Neural cell (in vitro differentiated cells): Measurements from ENCODE around the gene PGAM2. TPM values are rescaled to one million over a fixed set of nuclear protein-coding genes. Genes with fewer than 3 reads are reported as not detected.
"Not testable (repeated sequence)": the region's sequence is repeated elsewhere in the genome, so short reads cannot be mapped to it uniquely, and the experiment has no call there.

ENCODE experiments used
- H2AFZ ChIP-seq: fragments of 200-600, 300-800 bp; sonication (generic), shearing (Covaris generic); 2 replicates; pipeline ENCODE4 v1.6.0; 2014; ENCODE audit warnings: low read depth, mild to moderate bottlenecking, antibody characterized with exemption, low read length, moderate library complexity
- H3F3A ChIP-seq: fragments of 200-600 bp; shearing (Covaris generic); 2 replicates; pipeline ENCODE4 v1.6.1; 2016; ENCODE audit warnings: mild to moderate bottlenecking, moderate library complexity, mixed read lengths, antibody characterized with exemption, low read length; ENCODE audit not compliant: insufficient read depth, poor library complexity, severe bottlenecking
- H3K27ac ChIP-seq: fragments of 200-600, 300-800 bp; sonication (generic), shearing (Covaris generic); 2 replicates; pipeline ENCODE4 v1.5.1; 2014; ENCODE audit warnings: mild to moderate bottlenecking, low read length, moderate library complexity
- H3K27me3 ChIP-seq: fragments of 300-800, 200-600 bp; sonication (generic), shearing (Covaris generic); 2 replicates; pipeline ENCODE4 v1.6.0; 2014; ENCODE audit warnings: mild to moderate bottlenecking, low read depth, low read length, moderate library complexity; ENCODE audit not compliant: insufficient read depth
- H3K36me3 ChIP-seq: fragments of 300-800, 200-600 bp; sonication (generic), shearing (Covaris generic); 2 replicates; pipeline ENCODE4 v1.5.1; 2014; ENCODE audit warnings: mild to moderate bottlenecking, antibody characterized with exemption, low read length, moderate library complexity; ENCODE audit not compliant: insufficient read depth
- H3K4me2 ChIP-seq: fragments of 300-800, 200-600 bp; sonication (generic), shearing (Covaris generic); 2 replicates; pipeline ENCODE4 v1.6.0; 2014; ENCODE audit warnings: mild to moderate bottlenecking, low read length
- H3K4me3 ChIP-seq: fragments of 300-800, 200-600 bp; sonication (generic), shearing (Covaris generic); 2 replicates; pipeline ENCODE4 v1.5.1; 2014; ENCODE audit warnings: mild to moderate bottlenecking, low read length, moderate library complexity
- H3K79me2 ChIP-seq: fragments of 200-600 bp; shearing (Covaris generic); replicated peaks from 2 replicates; pipeline ENCODE4 v1.6.0; 2014; ENCODE audit warnings: mild to moderate bottlenecking, low read length, moderate library complexity; ENCODE audit not compliant: insufficient read depth
- H3K9ac ChIP-seq: fragments of 300-800, 200-600 bp; sonication (generic), shearing (Covaris generic); 2 replicates; pipeline ENCODE4 v1.6.1; 2016; ENCODE audit warnings: mild to moderate bottlenecking, low read length, mixed read lengths
- H3K9me2 ChIP-seq: fragments of 200-600 bp; shearing (Covaris generic); 2 replicates; pipeline ENCODE4 v1.6.1; 2016; ENCODE audit warnings: mild to moderate bottlenecking, low read length, mixed read lengths; ENCODE audit not compliant: insufficient read depth
- H3K9me3 ChIP-seq: fragments of 200-600, 300-800 bp; sonication (generic), shearing (Covaris generic); 2 replicates; pipeline ENCODE4 v1.6.1; 2016; ENCODE audit warnings: mild to moderate bottlenecking, mixed run types, low read length, moderate library complexity, mixed read lengths
- H4K20me1 ChIP-seq: fragments of 200-600 bp; shearing (Covaris generic); 2 replicates; pipeline ENCODE4 v1.6.1; 2016; ENCODE audit warnings: mild to moderate bottlenecking, mixed run types; ENCODE audit not compliant: insufficient read depth
- polyA plus RNA-seq: library from polyadenylated mRNA; depleted of rRNA; stranded (reverse); fragments of >200 nt; gene quantifications from 2 replicates; pipeline ENCODE4 v1.2.3, GENCODE V29; 2014

The PGAM2 gene
- polyA plus RNA-seq, 1 donor from 2014 or later = not detected

DNA sequence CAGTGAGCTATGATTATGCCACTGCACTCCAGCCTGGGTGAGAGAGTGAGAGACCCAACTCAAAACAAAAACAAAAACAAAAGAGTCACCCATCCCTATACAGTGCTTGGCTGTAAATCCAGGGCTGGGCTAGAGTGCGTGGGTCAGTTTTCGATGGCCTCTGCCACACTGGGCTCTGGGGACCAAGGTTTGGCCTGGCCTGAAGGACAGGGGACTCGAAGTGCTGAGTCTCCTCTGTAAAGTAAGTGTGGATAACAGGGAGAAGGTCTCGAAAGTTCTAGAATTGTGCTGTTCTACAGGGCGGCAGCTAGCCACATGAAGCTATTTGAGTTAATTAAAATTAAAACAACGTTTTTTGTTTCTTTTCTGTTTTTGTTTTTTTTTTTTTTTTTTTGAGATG, 33.3 kb downstream of the PGAM2 start:
- H3K9me3 ChIP-seq, H3K9ac ChIP-seq, H3K27me3 ChIP-seq, H3K36me3 ChIP-seq, H3K4me2 ChIP-seq, H2AFZ ChIP-seq, H3K79me2 ChIP-seq, H4K20me1 ChIP-seq, H3K4me3 ChIP-seq, H3K27ac ChIP-seq, H3K9me2 ChIP-seq, H3F3A ChIP-seq: not testable (repeated sequence)

- H3K9me3 ChIP-seq, H3K27ac ChIP-seq, H3K36me3 ChIP-seq, H3K4me2 ChIP-seq, H3K9me2 ChIP-seq, H3K27me3 ChIP-seq, H3K79me2 ChIP-seq, H3K4me3 ChIP-seq, H3K9ac ChIP-seq, H2AFZ ChIP-seq, H4K20me1 ChIP-seq, H3F3A ChIP-seq: not testable (repeated sequence)
Measured at GRCh38 chr7:44031319-44031718, 34.0 kb downstream of the PGAM2 start.

GRCh38 chr7:44030029-44030428, 35.3 kb downstream of the PGAM2 start:
- not testable (repeated sequence) for H3K79me2 ChIP-seq, H3K4me2 ChIP-seq, H3K9me2 ChIP-seq, H4K20me1 ChIP-seq, H3K9ac ChIP-seq, H3K27me3 ChIP-seq, H3K27ac ChIP-seq, H3F3A ChIP-seq, H3K9me3 ChIP-seq, H2AFZ ChIP-seq, H3K36me3 ChIP-seq, H3K4me3 ChIP-seq

DNA sequence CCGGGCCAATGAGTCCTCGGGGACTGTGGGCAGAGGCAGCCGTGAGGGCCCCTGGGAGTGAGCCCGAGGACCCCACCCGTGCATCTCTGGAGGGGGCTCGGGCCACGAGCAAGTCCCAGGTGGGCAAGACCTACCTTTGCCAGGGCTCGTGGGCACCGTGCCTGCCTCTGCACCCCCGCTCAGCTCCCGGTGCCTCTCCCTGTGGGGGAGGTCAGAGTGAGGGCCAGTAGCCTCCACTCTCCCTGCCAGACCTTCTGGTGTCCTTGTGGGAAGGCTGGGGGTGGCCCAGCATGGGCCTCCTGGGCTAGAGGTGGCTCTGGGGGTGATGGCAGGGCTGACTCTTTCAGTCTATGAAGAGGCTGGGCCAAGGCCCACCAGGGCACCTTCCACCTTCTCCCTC, 35.9 kb downstream of the PGAM2 start:
- not testable (repeated sequence) for H3K9me3 ChIP-seq, H3K4me2 ChIP-seq, H3K9me2 ChIP-seq, H3K9ac ChIP-seq, H3K27me3 ChIP-seq, H3K4me3 ChIP-seq, H3F3A ChIP-seq, H2AFZ ChIP-seq, H3K36me3 ChIP-seq, H3K79me2 ChIP-seq, H3K27ac ChIP-seq, H4K20me1 ChIP-seq

DNA sequence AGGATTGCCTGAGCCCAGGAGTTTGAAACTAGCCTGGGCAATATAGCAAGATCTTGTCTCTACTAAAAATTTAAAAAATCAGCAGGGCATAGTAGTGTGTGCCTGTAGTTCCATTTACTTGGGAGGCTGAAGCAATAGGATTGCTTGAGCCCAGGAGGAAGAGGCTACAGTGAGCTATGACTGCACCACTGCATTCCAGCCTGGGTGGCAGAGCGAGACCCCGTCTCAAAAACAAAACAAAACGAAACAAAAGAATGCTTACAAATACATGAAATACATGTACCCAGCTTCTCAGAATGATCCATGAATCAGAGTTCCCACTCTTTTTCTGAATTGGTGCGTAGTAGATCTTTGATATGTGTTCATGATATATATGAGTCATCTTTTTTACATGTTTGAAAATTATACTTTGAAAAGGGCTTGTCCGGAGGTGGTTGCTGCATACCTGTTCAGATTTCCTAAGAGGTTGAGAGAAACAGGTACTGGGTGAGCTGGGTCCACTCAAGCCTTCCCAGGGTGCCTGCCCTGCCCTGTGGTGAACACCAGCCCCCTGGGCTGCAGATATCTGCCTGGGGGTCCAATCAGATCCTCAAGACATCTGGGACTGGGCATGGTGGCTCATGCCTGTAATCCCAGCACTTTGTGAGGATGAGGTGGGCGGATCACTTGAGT, 42.4 kb downstream of the PGAM2 start:
- not testable (repeated sequence) for H3K4me2 ChIP-seq, H3K27me3 ChIP-seq, H4K20me1 ChIP-seq, H3K9ac ChIP-seq, H3K27ac ChIP-seq, H3K9me2 ChIP-seq, H3K9me3 ChIP-seq, H3K79me2 ChIP-seq, H3K36me3 ChIP-seq, H2AFZ ChIP-seq, H3K4me3 ChIP-seq, H3F3A ChIP-seq

DNA sequence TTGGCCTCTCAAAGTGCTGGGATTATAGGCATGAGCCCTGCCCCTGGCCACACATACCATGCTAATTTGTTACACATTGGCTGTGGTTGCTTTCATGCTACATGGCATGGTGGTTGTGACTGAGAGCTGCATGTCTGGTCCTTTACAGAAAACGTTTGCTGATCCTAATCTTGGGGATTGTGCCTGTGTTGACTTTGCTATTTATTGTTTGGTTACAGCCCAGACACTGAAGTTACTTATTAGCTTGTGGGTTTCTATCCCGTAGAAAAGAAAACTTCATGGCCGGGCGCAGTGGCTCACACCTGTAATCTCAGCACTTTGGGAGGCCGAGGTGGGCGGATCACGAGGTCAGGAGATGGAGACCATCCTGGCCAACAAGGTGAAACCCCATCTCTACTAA, 43.3 kb downstream of the PGAM2 start:
- H3K9ac ChIP-seq, H3K79me2 ChIP-seq, H2AFZ ChIP-seq, H3F3A ChIP-seq, H3K27ac ChIP-seq, H3K4me2 ChIP-seq, H3K9me3 ChIP-seq, H3K9me2 ChIP-seq, H3K36me3 ChIP-seq, H3K4me3 ChIP-seq, H4K20me1 ChIP-seq, H3K27me3 ChIP-seq: not testable (repeated sequence)

GRCh38 chr7:44019825-44020224, 45.5 kb downstream of the PGAM2 start:
- peak overlapping the region; percentile 77 for H3K27ac ChIP-seq
- H3K9me2 ChIP-seq, H3K4me3 ChIP-seq, H3K36me3 ChIP-seq, H3K27me3 ChIP-seq, H3K9me3 ChIP-seq, H3F3A ChIP-seq, H3K9ac ChIP-seq, H3K79me2 ChIP-seq, H3K4me2 ChIP-seq, H2AFZ ChIP-seq, H4K20me1 ChIP-seq: not testable (repeated sequence)
